GM19395 (cell line): ENCODE measurements around the gene PPP2R5C.

ENCODE experiments used
- ATAC-seq: cut with Tn5 transposase; IDR thresholded peaks from one replicate; pipeline ENCODE4 v1.9.1; 2021; ENCODE audit warnings: mild to moderate bottlenecking, moderate library complexity; ENCODE audit not compliant: unreplicated experiment

The PPP2R5C gene

DNA sequence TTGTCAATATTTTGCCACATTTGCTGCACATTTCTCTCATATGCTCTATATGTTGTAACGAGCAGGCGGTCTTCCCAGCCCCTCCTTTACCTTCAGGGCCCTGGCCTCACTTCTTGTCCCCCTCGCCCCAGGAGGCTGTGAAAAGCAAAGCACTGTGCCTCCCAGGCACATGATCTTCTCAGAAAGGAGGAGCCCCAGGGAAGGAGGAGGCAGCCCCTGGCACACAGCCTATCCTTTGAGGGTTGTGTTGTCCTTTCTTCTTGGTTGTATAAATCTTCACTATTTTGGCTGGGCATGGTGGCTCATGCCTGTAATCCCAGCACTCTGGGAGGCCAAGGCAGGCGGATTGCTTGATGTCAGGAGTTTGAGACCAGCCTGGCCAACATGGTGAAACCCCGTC lies 77.0 kb downstream of the PPP2R5C start:
- no peak for ATAC-seq

DNA sequence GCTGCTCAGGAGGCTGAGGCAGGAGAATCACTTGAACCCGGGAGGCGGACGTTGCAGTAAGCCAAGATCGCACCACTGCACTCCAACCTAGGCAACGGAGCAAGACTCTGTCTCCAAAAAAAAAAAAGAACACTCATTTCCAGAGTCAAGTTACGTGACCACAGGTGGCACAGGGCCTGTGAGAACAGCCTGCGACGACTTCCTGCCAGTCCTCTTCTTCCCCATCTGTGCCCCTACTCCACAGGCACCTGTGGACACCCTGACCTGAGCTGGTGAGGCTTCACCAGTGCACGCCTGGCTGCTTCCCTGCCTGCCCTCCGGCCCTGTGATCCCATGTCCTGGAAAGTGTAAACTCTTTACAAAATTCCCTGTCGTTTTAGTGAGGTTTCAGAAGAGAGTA lies 77.7 kb downstream of the PPP2R5C start:
- peak; percentile 68 for ATAC-seq

DNA sequence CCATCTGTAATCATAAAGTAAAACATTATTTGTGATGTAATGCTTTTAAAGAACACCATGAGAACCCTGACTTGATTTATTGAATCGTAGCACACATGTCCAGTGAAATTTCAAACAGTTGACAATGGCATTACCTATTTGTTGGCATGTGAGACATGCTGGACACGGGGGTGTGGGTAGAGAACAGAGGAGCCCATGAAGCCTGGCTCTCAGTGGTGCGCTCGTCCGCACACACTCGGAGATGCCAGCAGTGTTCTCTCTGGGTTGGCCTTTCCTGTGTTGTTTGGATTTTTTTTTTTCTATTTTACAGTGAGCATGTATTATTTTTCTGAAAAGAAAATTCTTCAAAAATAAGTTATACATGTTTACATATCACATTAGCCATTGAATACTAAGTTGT lies 78.2 kb downstream of the PPP2R5C start:
- ATAC-seq: no peak

DNA sequence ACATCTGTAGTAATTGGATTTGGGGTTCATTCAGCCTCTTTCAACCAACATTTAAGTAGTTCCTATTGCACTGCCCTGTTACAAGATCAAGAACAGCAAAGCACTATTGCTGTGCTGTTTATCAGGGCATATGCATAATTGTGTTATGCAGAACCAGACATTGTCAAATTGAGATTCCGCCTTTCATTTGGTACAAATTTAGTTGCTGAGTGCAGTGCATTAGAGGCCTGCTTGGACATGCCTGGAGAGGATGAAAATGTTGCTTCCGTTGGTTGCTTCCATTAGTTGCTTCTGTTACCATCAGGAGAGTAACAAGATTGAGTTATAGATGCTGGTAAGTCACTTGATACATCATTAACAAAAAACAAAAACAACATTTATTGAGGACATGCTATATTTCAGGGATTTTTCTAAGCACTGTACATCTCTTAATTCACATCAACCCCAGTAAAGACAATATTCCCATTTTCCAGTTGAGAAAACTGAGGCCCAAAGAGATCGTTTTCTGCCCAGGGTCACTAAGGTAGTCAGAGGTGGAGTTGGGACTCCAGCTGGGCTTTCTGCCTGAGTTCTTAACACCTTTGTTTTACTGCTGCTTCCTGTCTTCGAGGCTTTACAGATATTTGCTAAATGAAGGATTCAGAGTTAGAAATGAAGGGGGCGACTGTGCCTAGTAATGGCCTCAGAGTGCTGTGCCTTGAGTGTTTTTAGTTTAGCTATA lies 79.3 kb downstream of the PPP2R5C start:
- ATAC-seq: no peak

DNA sequence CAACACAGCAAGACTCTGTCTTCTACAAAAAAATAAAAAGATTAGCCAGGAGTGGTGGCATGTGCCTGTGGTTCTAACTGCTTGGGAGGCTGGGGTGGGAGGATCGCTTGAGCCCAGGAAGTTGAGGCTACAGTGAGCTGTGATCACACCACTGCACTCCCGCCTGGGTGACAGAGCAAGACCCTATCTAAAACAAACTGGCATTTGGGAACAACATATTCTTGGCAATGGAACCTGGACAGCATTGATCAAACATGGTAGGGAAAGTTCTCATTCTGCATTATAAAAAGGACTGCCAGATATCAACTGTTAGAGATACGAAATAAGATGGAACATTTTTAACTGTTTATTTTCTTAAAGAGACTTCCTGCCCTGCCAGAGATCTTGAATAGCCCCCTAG lies 81.5 kb downstream of the PPP2R5C start:
- ATAC-seq: no peak

DNA sequence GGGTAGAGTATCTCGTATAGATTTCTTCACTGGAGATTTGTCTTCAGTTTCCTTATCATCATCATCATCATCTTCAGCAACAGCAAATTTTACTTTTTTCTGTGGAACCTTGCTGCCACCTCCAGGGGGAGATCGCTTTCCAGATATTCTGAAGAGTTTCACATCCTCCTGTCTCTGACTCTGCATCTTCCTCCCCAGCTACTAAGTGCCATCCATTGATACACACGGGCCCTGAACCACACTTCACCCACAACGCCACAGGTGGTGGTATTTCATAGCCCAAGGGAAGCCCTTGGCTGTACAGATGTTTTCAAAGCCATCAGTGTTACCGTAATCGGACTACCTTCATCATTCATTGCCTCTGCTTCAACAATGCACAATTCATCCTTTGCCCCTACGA lies 82.2 kb downstream of the PPP2R5C start:
- no peak for ATAC-seq

DNA sequence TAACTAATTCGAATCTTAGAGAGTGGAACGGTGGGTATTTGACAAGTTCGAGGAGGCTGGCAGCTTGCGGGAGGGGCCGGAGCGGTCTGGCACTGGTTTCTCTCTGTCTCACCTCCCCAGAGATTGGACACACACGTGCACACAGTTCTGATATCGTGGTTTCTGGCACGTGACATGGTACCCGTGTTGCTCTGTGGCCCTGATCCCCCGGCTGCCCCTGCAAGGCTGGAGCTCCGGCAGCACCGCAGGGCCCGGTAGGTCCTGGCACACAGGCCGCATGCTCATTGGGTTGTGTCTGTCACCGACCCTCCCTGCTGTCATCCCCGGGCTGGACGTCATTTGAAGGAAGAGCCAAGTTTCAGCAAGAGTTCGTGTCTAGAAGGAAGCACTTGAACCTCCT lies 82.7 kb downstream of the PPP2R5C start:
- no peak for ATAC-seq

DNA sequence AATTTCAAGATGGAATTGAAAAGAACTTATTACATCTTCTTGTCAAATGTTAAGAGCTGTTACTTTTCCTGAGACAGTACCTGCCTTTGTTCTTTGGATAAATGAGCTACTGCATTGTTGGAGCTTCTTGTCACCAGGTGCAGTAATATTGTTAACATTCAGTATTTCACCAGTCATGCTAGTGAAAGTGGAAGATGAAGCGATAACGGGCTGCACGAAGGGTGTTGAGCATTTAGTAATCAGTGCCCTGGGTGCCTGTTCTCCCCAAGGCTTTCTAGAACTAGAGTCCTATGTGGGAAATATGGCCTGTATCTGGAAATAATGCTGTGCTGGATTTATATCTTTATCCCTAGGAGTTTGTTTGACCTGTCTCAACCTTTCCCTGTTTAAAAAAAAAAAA lies 83.2 kb downstream of the PPP2R5C start:
- ATAC-seq: no peak

DNA sequence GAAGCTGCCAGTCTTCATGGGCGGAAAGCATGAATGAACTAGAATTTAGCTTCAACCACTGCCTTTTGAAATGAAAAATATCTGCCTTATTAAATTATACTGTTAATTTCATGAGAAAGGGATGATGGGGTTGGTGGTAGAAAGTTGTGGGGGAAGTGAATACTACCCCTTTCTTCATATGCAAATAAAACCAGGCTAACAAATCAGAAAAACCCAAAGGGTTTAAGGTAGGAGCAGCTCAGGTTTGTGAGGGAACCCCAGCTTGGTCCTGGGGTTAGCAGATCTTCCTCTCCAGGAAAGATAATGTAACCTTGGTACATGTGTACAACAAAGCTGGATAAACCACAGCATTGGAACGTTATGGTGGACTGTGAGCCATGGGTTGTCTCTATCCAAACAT lies 84.0 kb downstream of the PPP2R5C start:
- no peak for ATAC-seq

DNA sequence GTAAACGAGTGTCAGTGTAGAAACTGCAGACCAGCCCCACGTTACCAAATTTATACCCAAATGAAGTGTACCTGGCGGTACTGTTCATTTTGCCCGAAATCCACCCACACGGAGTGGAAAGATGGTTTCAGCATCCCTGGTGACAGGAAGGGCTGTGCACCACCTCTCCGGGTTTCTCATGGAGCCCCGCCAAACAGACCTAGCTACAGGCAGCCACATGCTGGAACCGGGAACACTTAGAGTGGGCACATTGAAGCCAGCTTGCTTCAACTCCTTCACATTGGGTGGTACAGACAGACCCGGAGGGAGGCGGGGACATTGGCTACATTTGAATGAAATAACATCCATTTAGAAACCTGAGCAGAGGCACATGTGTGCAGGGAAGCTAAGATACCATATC lies 84.4 kb downstream of the PPP2R5C start:
- ATAC-seq: no peak

DNA sequence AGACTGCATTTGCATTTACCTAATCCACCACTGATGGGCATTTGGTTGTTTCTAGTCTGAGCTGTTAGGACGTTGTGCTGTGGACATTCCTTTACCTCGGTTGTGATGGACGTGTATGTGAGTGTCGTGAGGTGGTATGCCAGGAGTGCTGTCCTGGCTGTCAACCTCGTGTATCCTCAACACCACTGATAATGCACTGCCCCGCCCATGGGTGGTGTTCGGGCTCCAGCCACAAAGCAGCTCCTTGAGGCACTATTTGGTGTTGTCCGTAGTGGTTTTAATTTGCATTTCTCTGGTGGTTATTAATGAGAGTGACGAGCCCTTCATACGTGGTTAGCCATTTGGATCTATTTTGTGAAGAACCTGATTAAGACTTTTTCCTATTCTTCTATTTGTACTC lies 87.6 kb downstream of the PPP2R5C start:
- peak; percentile 67 for ATAC-seq

DNA sequence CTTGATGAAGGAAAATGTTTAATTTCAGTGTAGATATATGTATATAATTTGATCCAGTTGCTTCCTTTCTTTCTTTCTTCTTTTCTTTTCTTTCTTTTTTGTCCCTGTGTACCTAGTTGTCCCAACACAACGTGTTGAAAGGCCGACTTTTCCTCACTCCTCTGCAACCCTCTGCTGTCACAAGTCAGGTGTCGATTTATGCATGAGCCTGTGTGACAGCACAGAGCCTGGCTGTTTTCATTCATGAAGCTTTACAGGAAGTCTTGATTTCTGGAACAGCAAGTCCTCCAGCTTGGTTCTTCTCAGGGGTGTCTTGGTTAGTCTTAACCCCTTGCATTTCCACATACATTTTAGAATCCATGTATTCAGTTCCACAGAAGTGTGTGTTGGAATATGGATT lies 88.1 kb downstream of the PPP2R5C start:
- peak; percentile 37 for ATAC-seq

DNA sequence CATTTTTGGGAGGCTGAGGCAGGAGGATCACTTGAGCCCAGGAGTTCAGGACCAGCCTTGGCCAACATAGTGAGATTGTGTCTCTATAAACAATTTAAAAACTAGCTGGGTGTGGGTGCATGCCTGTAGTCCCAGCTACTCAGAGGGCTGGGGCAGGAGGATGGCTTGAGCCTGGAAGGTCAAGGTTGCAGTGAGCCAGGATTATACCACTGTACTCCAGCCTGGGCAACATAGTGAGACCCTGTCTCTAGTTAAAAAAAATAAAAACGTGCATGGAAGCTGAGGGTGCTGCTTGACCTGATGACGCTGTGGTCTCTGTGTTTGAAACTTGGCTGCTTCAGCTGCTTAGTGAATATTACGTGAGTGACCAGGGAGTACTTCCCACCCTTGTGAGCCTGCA lies 89.7 kb downstream of the PPP2R5C start:
- ATAC-seq: no peak

DNA sequence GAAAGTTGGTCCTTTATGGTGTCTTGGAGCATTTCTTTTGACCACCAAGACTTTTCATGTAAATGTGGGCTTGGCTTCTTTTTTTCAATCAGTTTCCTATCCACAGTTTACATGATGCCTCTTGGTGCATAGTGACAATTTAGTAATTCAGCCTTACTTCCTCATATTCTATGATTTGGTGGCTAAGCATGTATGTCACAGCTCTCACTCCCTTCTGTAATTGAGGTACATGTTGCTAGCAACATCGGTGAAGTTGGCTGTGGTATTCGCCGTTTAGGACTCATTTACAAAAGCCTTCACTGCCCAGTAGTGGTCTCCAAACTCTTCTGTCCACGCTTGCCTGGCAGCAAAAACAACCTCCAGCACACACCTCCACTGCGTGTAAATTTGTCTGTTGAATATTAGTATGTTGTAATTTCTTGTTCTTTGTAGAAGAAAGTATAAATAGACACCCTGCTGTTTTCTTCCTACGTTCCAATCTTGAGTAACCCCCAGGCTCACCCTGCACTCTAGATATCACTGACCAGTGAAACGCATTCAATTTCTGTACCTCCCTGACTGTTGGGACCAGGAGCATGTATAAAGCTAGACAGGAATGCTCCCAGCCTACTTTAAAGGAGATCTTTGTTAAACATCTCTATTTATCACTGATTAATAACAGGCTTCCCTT lies 90.4 kb downstream of the PPP2R5C start:
- no peak for ATAC-seq

DNA sequence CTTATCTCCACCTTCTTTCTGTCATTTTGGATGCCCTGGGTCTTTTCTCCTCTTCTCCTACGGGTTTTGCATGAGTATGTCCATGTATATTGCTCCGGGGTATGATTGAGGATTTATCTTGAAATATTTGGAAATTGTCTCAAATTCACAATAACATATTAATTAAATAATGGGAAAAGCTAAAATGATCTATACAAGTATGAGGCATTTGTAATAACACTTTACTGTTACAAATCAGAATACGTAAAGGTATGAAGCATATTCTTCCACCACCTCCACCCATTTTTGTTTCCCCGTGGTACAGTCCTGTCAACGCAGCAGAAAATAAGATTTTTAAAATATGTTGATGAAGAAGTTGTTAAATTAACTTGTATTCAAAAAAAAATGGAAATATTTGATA lies 91.3 kb downstream of the PPP2R5C start:
- ATAC-seq: no peak

DNA sequence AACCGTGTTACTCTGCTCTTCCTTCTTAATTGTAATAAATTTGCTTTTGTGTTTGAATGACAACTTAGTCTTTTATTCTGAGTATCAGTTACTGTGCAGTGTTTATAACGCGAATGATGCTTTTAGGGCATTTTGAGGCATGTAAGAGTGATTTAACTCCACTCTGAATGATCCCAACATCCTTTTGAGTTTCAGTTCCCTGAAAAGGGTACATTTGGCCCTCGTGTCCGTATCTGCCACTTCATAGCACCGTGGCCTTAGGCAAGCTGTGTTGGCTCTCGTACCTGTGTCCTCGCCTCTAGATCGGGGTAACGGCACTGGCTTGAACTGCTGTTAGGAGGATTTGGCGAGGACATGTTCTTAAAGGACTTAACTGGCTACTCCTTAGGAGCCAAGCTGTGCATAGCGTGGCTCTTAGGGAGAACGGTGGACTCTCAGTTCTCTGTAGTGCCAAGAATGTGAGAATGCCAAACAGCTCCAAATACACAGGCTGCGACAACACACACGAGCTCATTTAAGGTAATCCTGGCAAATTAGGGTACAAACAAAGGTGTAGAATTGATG lies 92.0 kb downstream of the PPP2R5C start:
- no peak for ATAC-seq

DNA sequence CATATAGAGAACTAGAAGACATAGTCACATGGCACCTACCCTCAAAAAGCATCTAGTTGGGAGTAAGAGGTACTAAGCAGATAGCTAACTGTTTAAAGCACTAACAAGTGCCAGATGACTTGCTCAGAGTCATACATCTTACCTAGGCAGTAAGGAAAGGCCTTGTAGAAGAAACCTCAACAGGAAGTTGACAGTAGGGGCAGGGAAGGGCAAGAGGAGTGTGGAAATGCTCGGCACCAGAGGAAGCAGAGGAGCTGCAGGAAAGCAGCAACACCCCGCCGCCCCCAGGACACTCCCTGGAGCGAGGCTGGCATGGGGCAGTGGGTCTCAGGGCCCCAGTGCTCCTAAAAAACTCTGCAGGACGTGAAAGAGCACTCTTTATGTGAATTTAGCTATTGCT lies 92.9 kb downstream of the PPP2R5C start:
- ATAC-seq: no peak

DNA sequence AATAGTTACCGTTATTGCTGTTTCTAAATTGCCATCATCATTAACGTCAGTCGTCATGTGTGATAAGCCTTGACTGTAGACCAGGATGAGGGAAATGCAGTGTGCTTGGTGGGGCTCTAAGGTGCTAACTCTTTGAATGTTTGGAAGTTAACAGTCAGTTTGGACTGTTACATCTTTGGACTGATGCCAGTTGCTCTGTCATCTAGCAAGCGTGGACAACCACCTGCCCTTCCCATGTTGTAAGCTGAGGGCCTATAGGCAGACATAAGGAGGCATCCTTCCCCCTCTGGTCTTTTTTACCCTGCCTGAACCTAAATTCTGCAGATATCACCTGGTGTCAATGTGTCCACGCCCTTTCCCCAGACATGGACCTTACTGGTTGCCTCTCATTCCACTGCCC lies 94.4 kb downstream of the PPP2R5C start:
- no peak for ATAC-seq

DNA sequence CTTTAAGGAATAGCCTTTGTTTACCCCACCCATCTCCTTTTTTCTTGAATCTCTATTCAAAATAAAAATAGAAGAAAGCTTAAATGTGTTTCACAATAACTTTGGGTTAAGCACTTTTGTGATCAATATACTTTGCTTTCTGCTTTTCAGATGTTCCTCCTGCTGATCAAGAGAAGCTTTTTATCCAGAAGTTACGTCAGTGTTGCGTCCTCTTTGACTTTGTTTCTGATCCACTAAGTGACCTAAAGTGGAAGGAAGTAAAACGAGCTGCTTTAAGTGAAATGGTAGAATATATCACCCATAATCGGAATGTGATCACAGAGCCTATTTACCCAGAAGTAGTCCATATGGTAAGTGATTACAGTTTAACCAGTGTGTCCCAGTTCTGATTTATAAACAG lies 95.0 kb downstream of the PPP2R5C start:
- ATAC-seq: no peak

DNA sequence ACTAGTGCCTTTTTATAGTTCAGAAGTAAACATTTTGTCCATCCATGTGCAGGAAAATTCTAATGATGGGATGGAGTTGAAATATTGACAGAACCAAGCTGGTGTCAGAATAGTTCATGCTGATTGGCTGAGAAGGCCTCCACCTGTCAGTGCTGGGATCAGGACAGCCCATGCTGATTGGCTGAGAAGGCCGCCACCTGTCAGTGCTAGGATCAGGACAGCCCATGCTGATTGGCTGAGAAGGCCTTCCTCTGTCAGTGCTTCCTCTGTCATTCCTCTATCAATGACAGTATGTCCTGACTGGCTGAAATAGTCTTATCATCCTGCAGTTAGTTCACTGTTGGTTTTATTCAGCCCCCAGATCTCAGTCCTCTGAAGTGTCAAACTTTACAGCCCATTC lies 95.7 kb downstream of the PPP2R5C start:
- no peak for ATAC-seq

DNA sequence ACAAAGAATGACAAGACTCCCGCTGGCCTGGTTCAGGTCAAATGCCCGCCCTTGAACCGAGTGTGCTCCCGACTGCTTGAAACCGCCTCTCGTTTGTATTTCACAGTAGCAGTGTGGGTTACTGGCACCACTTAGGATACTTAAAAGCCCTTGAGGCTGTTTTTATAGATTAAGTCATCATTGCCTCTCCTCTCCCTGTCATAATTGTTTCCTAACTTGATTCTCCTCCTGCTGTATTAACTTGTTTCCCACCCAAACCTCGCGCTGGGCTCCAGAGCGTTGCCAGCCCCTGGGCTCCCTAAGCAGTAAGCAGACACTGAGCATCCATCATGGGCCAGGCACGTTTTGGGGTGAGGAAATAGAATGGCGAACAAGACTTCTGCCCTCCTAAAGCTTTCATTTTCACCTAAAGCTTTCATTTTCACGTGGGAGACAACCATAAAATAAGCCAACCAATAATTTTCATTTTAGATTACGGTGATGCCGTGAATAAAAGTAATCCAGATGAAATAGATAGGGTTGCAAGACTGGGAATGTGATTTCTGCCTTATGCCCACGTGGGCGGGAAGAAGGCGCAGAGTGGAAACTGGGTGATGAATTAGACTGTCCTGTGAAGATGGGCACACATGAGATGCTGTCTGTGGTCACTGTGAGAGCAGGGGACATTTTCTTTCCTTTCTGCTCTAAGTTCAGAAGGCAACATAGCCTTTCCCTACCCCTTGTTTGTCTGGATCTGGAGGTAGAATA lies 97.5 kb downstream of the PPP2R5C start:
- ATAC-seq: no peak

DNA sequence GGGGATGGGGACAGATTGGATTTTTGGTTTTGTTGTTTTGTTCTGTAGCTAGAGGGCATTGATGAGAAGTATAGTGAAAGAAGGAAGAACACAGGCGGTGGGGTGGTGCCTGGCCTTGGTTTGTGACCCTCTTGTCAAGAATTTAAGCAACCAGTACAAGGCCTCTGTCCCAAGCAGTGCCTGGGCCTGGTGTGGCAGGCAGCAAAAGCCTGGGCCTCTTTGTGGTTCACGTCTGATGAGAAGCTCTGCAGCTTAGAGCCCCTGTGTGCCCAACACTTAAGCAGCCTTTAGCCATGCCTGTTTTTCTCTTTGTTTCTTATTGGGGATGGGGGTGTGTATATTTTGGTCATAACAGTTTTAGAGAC lies 98.0 kb downstream of the PPP2R5C start:
- ATAC-seq: no peak
